Dermis microvascular lymphatic vessel endothelial cell (primary cell): ENCODE measurements around the gene B9D1. TPM values are rescaled to one million over a fixed set of nuclear protein-coding genes. Genes with fewer than 3 reads are reported as not detected.
A peak's percentile ranks its signal among the peaks of the same experiment; 100 is the strongest.

Source experiments
- DNase-seq, 2 donors: peaks; one replicate each; pipeline versions ENCODE4 v3.0.0 to v3.0.0-alpha.2; 2010; ENCODE audit warnings: low read depth in 2 of 2
- total RNA-seq: library from RNA; depleted of rRNA; stranded (reverse); fragments of >200 nt; gene quantifications from 2 replicates; pipeline ENCODE4 v1.2.1, GENCODE V29; 2014

B9D1 gene
- total RNA-seq, 1 donor from 2014 or later = 17.2 TPM

GRCh38 chr17:19376811-19377210 is 14.3 kb upstream of the B9D1 start:
- no peak for DNase-seq

- DNase-seq = no peak
These were observed 13.2 kb upstream of the B9D1 start for GRCh38 chr17:19375732-19376131.

GRCh38 chr17:19374136-19374535 is 11.6 kb upstream of the B9D1 start:
- DNase-seq = no peak

- no peak for DNase-seq
These were observed 10.5 kb upstream of the B9D1 start for GRCh38 chr17:19372866-19373504.

- no peak for DNase-seq
These were observed 9.9 kb upstream of the B9D1 start for GRCh38 chr17:19372439-19372838.

- DNase-seq = no peak
These were observed 9.5 kb upstream of the B9D1 start for GRCh38 chr17:19372011-19372370.

GRCh38 chr17:19371259-19372010 is 8.9 kb upstream of the B9D1 start:
- no peak for DNase-seq

GRCh38 chr17:19370493-19370960 is 8.0 kb upstream of the B9D1 start:
- peak; percentile 25 to 52 for DNase-seq

- DNase-seq = peak; percentile 42 to 59
These were observed 7.4 kb upstream of the B9D1 start for GRCh38 chr17:19369846-19370492.

- no peak for DNase-seq
These were observed 6.7 kb upstream of the B9D1 start for GRCh38 chr17:19369107-19369778.

- no peak for DNase-seq
These were observed 5.7 kb upstream of the B9D1 start for GRCh38 chr17:19368229-19368628.

- DNase-seq = no peak
These were observed 4.1 kb upstream of the B9D1 start for GRCh38 chr17:19366637-19366972.

GRCh38 chr17:19365833-19366636 is 3.5 kb upstream of the B9D1 start:
- no peak for DNase-seq

- DNase-seq = no peak
These were observed 2.9 kb upstream of the B9D1 start for GRCh38 chr17:19365499-19365817.

GRCh38 chr17:19364699-19365498 is 2.4 kb upstream of the B9D1 start:
- no peak for DNase-seq

- no peak for DNase-seq
These were observed 1.0 kb upstream of the B9D1 start for GRCh38 chr17:19363460-19364035.

- no peak for DNase-seq
These were observed 553 bp upstream of the B9D1 start for GRCh38 chr17:19363114-19363438.

- DNase-seq = no peak
These were observed 613 bp downstream of the B9D1 start for GRCh38 chr17:19361944-19362276.

GRCh38 chr17:19361326-19361725 is 1.2 kb downstream of the B9D1 start:
- DNase-seq = no peak

- no peak for DNase-seq
These were observed 1.8 kb downstream of the B9D1 start for GRCh38 chr17:19360772-19361171.

GRCh38 chr17:19359856-19360255 is 2.7 kb downstream of the B9D1 start:
- no peak for DNase-seq
